Measurements from ENCODE around the gene ZIK1. TPM values are rescaled to one million over a fixed set of nuclear protein-coding genes. Genes with fewer than 3 reads are reported as not detected.
A peak's percentile ranks its signal among the peaks of the same experiment; 100 is the strongest.

The ZIK1 gene
- total RNA-seq = 10 to 100 TPM; 13.1 to 14.4 TPM

- peak within 1 kb of the TSS; percentile 82 for H3K27ac Mint-ChIP-seq
- H3K4me3 Mint-ChIP-seq = peak within 1 kb of the TSS; percentile 88
- peaks cover 56% of the 10 kb centered on the region for H3K9me3 Mint-ChIP-seq
- DNase-seq = peak; percentile 87
- H3K4me1 Mint-ChIP-seq = peaks cover 17% of the 10 kb centered on the region
- no peaks in the 10 kb centered on the region for H3K27me3 Mint-ChIP-seq
- H3K36me3 Mint-ChIP-seq = peaks cover 63% of the 10 kb centered on the region
Observed at GRCh38 chr19:57583521-57584416, at the start of gene ZIK1. Gene ZIK1 (plus strand): TSS chr19:57584145. CDS start chr19:57584357, 212 bp downstream.

GRCh38 chr19:57537953-57538547 lies 45.9 kb upstream of the ZIK1 start:
- DNase-seq = no peak
- Mint-ChIP-seq H3K27ac (no peak overlapping the region), H3K9me3 (peaks cover 79% of the 10 kb centered on the region), H3K27me3 (no peaks in the 10 kb centered on the region), H3K36me3 (peaks cover 98% of the 10 kb centered on the region), H3K4me1 (no peaks in the 10 kb centered on the region), H3K4me3 (no peak overlapping the region)

GRCh38 chr19:57546513-57546912 lies 37.4 kb upstream of the ZIK1 start:
- Mint-ChIP-seq H3K36me3 (peaks cover 98% of the 10 kb centered on the region), H3K27ac (no peak overlapping the region), H3K9me3 (peaks cover 67% of the 10 kb centered on the region), H3K27me3 (no peaks in the 10 kb centered on the region), H3K4me3 (no peak overlapping the region), H3K4me1 (no peaks in the 10 kb centered on the region)
- DNase-seq = no peak

- Mint-ChIP-seq H3K4me1 (peaks cover 7% of the 10 kb centered on the region), H3K27ac (no peak overlapping the region), H3K9me3 (peaks cover 59% of the 10 kb centered on the region), H3K27me3 (no peaks in the 10 kb centered on the region), H3K4me3 (no peak overlapping the region), H3K36me3 (peaks cover 99% of the 10 kb centered on the region)
- no peak for DNase-seq
Observed at GRCh38 chr19:57552432-57552831, 31.5 kb upstream of the ZIK1 start.

GRCh38 chr19:57557659-57558058 lies 26.3 kb upstream of the ZIK1 start:
- H3K9me3 Mint-ChIP-seq = peaks cover 36% of the 10 kb centered on the region

GRCh38 chr19:57558525-57558924 lies 25.4 kb upstream of the ZIK1 start:
- Mint-ChIP-seq H3K27me3 (peaks cover 5% of the 10 kb centered on the region), H3K9me3 (peaks cover 32% of the 10 kb centered on the region), H3K27ac (peak overlapping the region; percentile 92), H3K4me3 (peak overlapping the region; percentile 94), H3K4me1 (peaks cover 29% of the 10 kb centered on the region), H3K36me3 (peaks cover 67% of the 10 kb centered on the region)
- DNase-seq = no peak

More at GRCh38 chr19:57557659-57558058, 26.3 kb upstream of the ZIK1 start:
- H3K4me3 Mint-ChIP-seq = no peak overlapping the region
- H3K27me3 Mint-ChIP-seq = peaks cover 5% of the 10 kb centered on the region
- H3K27ac Mint-ChIP-seq = no peak overlapping the region
- H3K36me3 Mint-ChIP-seq = peaks cover 75% of the 10 kb centered on the region
- peaks cover 29% of the 10 kb centered on the region for H3K4me1 Mint-ChIP-seq
- DNase-seq = no peak

GRCh38 chr19:57559008-57559403 lies 24.9 kb upstream of the ZIK1 start:
- Mint-ChIP-seq H3K4me3 (peak overlapping the region; percentile 94), H3K9me3 (peaks cover 32% of the 10 kb centered on the region), H3K27ac (peak overlapping the region; percentile 92), H3K36me3 (peaks cover 65% of the 10 kb centered on the region), H3K4me1 (peaks cover 29% of the 10 kb centered on the region), H3K27me3 (peaks cover 5% of the 10 kb centered on the region)
- DNase-seq = peak; percentile 24

- Mint-ChIP-seq H3K27ac (peak within 1 kb of the TSS; percentile 92), H3K4me1 (peaks cover 29% of the 10 kb centered on the region), H3K9me3 (peaks cover 34% of the 10 kb centered on the region), H3K4me3 (peak within 1 kb of the TSS; percentile 94), H3K36me3 (peaks cover 60% of the 10 kb centered on the region), H3K27me3 (peaks cover 5% of the 10 kb centered on the region)
- DNase-seq = peak; percentile 87
Observed at GRCh38 chr19:57559404-57560025, 24.4 kb upstream of the ZIK1 start, which contains the start of gene ZNF550. Gene ZNF550 (minus strand): TSS chr19:57559863. CDS start chr19:57559682, 181 bp downstream.

GRCh38 chr19:57560049-57560491 lies 23.9 kb upstream of the ZIK1 start:
- peak; percentile 5 for DNase-seq
- peaks cover 55% of the 10 kb centered on the region for H3K36me3 Mint-ChIP-seq
- H3K4me3 Mint-ChIP-seq = peak overlapping the region; percentile 94
- H3K27me3 Mint-ChIP-seq = peaks cover 5% of the 10 kb centered on the region
- peaks cover 29% of the 10 kb centered on the region for H3K4me1 Mint-ChIP-seq
- peak overlapping the region; percentile 92 for H3K27ac Mint-ChIP-seq
- H3K9me3 Mint-ChIP-seq = peaks cover 31% of the 10 kb centered on the region

GRCh38 chr19:57563547-57563946 lies 20.4 kb upstream of the ZIK1 start:
- Mint-ChIP-seq H3K36me3 (peaks cover 31% of the 10 kb centered on the region), H3K4me1 (peaks cover 15% of the 10 kb centered on the region), H3K4me3 (no peak overlapping the region), H3K27me3 (peaks cover 5% of the 10 kb centered on the region), H3K9me3 (peaks cover 56% of the 10 kb centered on the region), H3K27ac (no peak overlapping the region)
- no peak for DNase-seq

GRCh38 chr19:57566396-57567265 lies 17.3 kb upstream of the ZIK1 start:
- Mint-ChIP-seq H3K4me1 (no peaks in the 10 kb centered on the region), H3K36me3 (peaks cover 31% of the 10 kb centered on the region), H3K4me3 (no peak overlapping the region), H3K9me3 (peaks cover 65% of the 10 kb centered on the region), H3K27me3 (no peaks in the 10 kb centered on the region), H3K27ac (no peak overlapping the region)
- peak; percentile 9 for DNase-seq

GRCh38 chr19:57570707-57571106 lies 13.2 kb upstream of the ZIK1 start:
- H3K36me3 Mint-ChIP-seq = peaks cover 60% of the 10 kb centered on the region
- H3K9me3 Mint-ChIP-seq = peaks cover 75% of the 10 kb centered on the region

GRCh38 chr19:57572415-57572947 lies 11.5 kb upstream of the ZIK1 start:
- peaks cover 76% of the 10 kb centered on the region for H3K9me3 Mint-ChIP-seq
- no peaks in the 10 kb centered on the region for H3K27me3 Mint-ChIP-seq
- peaks cover 3% of the 10 kb centered on the region for H3K4me1 Mint-ChIP-seq
- H3K4me3 Mint-ChIP-seq = no peak overlapping the region
- H3K36me3 Mint-ChIP-seq = peaks cover 75% of the 10 kb centered on the region
- no peak for DNase-seq
- H3K27ac Mint-ChIP-seq = no peak overlapping the region

More at GRCh38 chr19:57570707-57571106, 13.2 kb upstream of the ZIK1 start:
- DNase-seq = no peak
- H3K27ac Mint-ChIP-seq = no peak overlapping the region
- H3K4me1 Mint-ChIP-seq = no peaks in the 10 kb centered on the region
- no peaks in the 10 kb centered on the region for H3K27me3 Mint-ChIP-seq
- no peak overlapping the region for H3K4me3 Mint-ChIP-seq

GRCh38 chr19:57576661-57577060 lies 7.3 kb upstream of the ZIK1 start:
- DNase-seq = no peak
- no peaks in the 10 kb centered on the region for H3K27me3 Mint-ChIP-seq
- peaks cover 67% of the 10 kb centered on the region for H3K36me3 Mint-ChIP-seq
- peak overlapping the region; percentile 71 for H3K27ac Mint-ChIP-seq
- no peak overlapping the region for H3K4me3 Mint-ChIP-seq
- peaks cover 16% of the 10 kb centered on the region for H3K4me1 Mint-ChIP-seq
- H3K9me3 Mint-ChIP-seq = peaks cover 64% of the 10 kb centered on the region
